Measurements from ENCODE around the gene WDR64. TPM values are rescaled to one million over a fixed set of nuclear protein-coding genes. Genes with fewer than 3 reads are reported as not detected.

Gene WDR64
- total and polyA plus RNA-seq, 7 donors = 0.09 TPM; not detected in 6

GRCh38 chr1:241778117-241778516 lies 126.0 kb downstream of the WDR64 start:
- Histone ChIP-seq H3K4me1 (no peaks in the 10 kb centered on the region), H3K9me3 (no peaks in the 10 kb centered on the region), H3K27me3 (no peaks in the 10 kb centered on the region), H3K27ac (no peak overlapping the region), H3K36me3 (no peaks in the 10 kb centered on the region), H3K4me3 (no peak overlapping the region)
- 80 to 97% methylated on average over 1 of the region's 1 CpG for WGBS, 2 donors
- intact Hi-C loops (cut with DNase I) = no loop called here
- no peak for TF ChIP-seq EP300 (IDR thresholded peaks at IDR 0.05)
- no peak for TF ChIP-seq POLR2A (IDR thresholded peaks at IDR 0.05)
- no peak for TF ChIP-seq CTCF (IDR thresholded peaks at IDR 0.05)
- TF ChIP-seq POLR2AphosphoS5 (IDR thresholded peaks at IDR 0.05) = no peak
- no peak for DNase-seq

GRCh38 chr1:241779897-241780296 lies 127.8 kb downstream of the WDR64 start:
- no peaks in the 10 kb centered on the region for H3K36me3 ChIP-seq
- no peak for TF ChIP-seq CTCF (IDR thresholded peaks at IDR 0.05)
- no peak for TF ChIP-seq POLR2A (IDR thresholded peaks at IDR 0.05)
- no peak for TF ChIP-seq POLR2AphosphoS5 (IDR thresholded peaks at IDR 0.05)
- no peak for TF ChIP-seq EP300 (IDR thresholded peaks at IDR 0.05)
- no peak overlapping the region for H3K4me3 ChIP-seq
- WGBS, 2 donors = 82 to 84% methylated on average over 1 of the region's 1 CpG
- H3K27ac ChIP-seq = no peak overlapping the region
- H3K27me3 ChIP-seq = no peaks in the 10 kb centered on the region
- H3K9me3 ChIP-seq = no peaks in the 10 kb centered on the region
- H3K4me1 ChIP-seq = peaks cover 0 to under 1% (median 0%) of the 10 kb centered on the region in 4 donors
- no peak for DNase-seq
- intact Hi-C loops (cut with DNase I) = no loop called here

DNA sequence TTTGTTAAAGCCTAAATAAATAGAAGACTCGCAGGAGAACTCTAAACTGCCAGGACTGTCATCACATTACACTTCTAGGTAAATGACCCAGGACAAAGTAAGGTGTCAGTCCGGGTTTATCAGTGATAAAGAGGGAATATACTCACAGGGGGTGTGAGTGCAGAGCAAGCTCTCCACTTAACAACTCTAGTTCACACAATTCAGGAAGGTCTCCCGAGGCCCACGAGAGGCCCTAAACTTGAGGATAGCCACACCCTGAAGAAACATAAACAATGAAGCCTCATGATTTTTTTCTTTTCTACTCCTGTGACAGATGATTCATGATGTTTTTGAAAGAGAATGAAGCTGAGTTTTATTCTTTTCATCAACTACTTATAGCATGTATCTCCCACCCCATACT lies 130.3 kb downstream of the WDR64 start:
- 10 to 35% methylated on average over 4 of the region's 4 CpGs for WGBS, 2 donors
- Histone ChIP-seq H3K27me3 (no peaks in the 10 kb centered on the region), H3K27ac (no peak overlapping the region), H3K4me1 (peaks cover 0 to 14% (median 10%) of the 10 kb centered on the region in 4 donors), H3K9me3 (no peaks in the 10 kb centered on the region), H3K4me3 (no peak overlapping the region), H3K36me3 (no peaks in the 10 kb centered on the region)
- DNase-seq = no peak
- intact Hi-C loops (cut with DNase I) = no loop called here
- TF ChIP-seq POLR2AphosphoS5 (IDR thresholded peaks at IDR 0.05) (no peak), EP300 (IDR thresholded peaks at IDR 0.05) (no peak), POLR2A (IDR thresholded peaks at IDR 0.05) (no peak), CTCF (IDR thresholded peaks at IDR 0.05) (no peak)

- no peaks in the 10 kb centered on the region for H3K27me3 ChIP-seq
- WGBS, 2 donors = 91 to 92% methylated on average over 4 of the region's 4 CpGs
- intact Hi-C loops (cut with DNase I) = no loop called here
- peaks cover 0 to 14% (median 10%) of the 10 kb centered on the region in 4 donors for H3K4me1 ChIP-seq
- no peaks in the 10 kb centered on the region for H3K9me3 ChIP-seq
- no peaks in the 10 kb centered on the region for H3K36me3 ChIP-seq
- no peak for DNase-seq
- TF ChIP-seq POLR2AphosphoS5 (IDR thresholded peaks at IDR 0.05) (no peak), EP300 (IDR thresholded peaks at IDR 0.05) (no peak), POLR2A (IDR thresholded peaks at IDR 0.05) (no peak), CTCF (IDR thresholded peaks at IDR 0.05) (no peak)
- H3K27ac ChIP-seq = no peak overlapping the region
- no peak overlapping the region for H3K4me3 ChIP-seq
Observed at GRCh38 chr1:241787691-241788090, 135.6 kb downstream of the WDR64 start.

GRCh38 chr1:241789061-241789460 lies 137.0 kb downstream of the WDR64 start:
- Histone ChIP-seq H3K27me3 (no peaks in the 10 kb centered on the region), H3K4me3 (no peak overlapping the region), H3K9me3 (no peaks in the 10 kb centered on the region), H3K36me3 (no peaks in the 10 kb centered on the region), H3K4me1 (peaks cover 0 to 14% (median 10%) of the 10 kb centered on the region in 4 donors), H3K27ac (no peak overlapping the region)
- 88 to 90% methylated on average over 2 of the region's 2 CpGs for WGBS, 2 donors
- no peak for DNase-seq
- intact Hi-C loops (cut with DNase I) = no loop called here
- TF ChIP-seq CTCF (IDR thresholded peaks at IDR 0.05) (no peak), POLR2AphosphoS5 (IDR thresholded peaks at IDR 0.05) (no peak), POLR2A (IDR thresholded peaks at IDR 0.05) (no peak), EP300 (IDR thresholded peaks at IDR 0.05) (no peak)

Data from sigmoid colon (tissue), 7 donors.